ENCODE results near the gene MRPL41.

DNA sequence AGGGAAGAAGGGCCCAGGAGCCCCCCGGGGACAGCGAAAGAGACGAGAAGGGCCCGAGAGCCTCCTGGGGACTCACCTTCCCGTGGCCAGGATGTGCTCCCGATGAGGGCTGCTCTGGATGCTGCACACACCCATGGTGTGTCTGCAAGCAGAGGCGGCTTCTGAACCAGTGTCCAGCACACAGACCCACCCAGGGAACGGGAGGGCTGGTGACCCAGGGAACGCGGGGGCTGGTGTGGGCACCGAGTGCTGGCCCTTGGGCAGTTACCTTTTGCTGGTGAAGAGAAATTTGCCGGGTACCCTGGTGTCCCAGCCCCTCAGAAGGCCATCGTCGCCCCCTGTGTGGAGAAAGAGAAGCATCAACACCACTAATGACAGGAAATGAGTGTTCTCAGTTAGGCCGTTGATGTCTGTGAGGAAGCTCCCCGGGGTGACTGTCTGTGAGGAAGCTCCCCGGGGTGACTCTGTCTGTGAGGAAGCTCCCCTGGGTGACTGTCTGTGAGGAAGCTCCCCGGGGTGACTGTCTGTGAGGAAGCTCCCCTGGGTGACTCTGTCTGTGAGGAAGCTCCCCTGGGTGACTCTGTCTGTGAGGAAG, 13.2 kb downstream of the MRPL41 start:
- TF ChIP-seq POLR2A (IDR thresholded peaks at IDR 0.05; ENCODE audit: low read depth, low read length) (no peak), POLR2AphosphoS5 (IDR thresholded peaks at IDR 0.05; ENCODE audit: low read depth, low read length) (no peak)

All from GM12892 (cell line).